Activated T-cell treated with anti-CD3 and anti-CD28 coated beads for 48 hours (primary cell): ENCODE results near the gene IL1RN.
"Not testable (repeated sequence)": the region's sequence is repeated elsewhere in the genome, so short reads cannot be mapped to it uniquely, and the experiment has no call there.

Experiments
- DNase-seq: peaks from one replicate; pipeline ENCODE4 v3.0.0-alpha.2; 2020; ENCODE audit warnings: low read depth

IL1RN gene, protein sequence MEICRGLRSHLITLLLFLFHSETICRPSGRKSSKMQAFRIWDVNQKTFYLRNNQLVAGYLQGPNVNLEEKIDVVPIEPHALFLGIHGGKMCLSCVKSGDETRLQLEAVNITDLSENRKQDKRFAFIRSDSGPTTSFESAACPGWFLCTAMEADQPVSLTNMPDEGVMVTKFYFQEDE

DNA sequence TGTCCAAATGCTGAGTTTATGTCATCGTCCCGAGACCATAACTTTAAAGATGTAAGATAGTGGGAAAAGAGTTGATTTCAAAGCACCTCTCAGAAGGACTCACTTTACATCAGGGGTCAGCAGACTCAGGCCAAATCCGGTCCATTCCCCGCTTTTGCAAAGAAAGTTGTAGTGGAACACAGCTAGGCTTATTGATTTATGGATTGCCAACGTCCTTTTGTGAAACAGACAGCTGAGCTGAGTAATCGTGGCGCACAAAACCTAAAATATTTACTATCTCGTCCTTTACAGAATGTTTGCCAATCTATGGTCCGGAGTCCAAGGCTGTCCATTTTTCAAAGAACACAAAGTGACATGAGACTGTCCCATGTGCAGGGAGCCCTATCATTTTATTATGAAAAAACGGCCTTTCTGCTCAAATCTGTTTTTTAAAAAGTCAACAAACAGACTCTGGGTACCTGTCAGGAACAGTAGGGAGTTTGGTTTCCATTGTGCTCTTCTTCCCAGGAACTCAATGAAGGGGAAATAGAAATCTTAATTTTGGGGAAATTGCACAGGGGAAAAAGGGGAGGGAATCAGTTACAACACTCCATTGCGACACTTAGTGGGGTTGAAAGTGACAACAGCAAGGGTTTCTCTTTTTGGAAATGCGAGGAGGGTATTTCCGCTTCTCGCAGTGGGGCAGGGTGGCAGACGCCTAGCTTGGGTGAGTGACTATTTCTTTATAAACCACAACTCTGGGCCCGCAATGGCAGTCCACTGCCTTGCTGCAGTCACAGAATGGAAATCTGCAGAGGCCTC is at the start of gene IL1RN:
Gene IL1RN (plus strand): TSS at position 754 of the 801 bp plus-strand sequence. CDS start 27 bp downstream, at position 781.
- DNase-seq: no peak

DNA sequence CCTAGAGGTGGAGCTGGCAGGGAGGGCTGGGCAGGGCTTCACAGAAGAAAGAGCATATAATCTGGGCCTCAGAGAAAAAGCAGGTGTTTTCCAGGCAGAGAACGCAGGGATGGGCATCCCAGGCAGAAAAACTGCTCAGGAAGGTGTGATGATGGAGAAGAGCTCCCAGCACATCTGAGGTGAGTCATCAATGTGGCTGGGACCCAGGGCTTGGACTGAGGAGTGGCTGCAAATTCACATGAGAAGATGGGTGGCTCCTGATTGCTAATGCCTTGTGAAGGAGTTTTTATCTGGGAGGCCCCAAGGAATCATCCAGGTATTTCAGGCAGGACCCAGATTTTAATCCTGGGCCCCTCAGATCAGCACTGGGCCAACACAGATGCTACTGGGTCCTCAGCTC is 49.5 kb upstream of the IL1RN start:
- DNase-seq: no peak

DNA sequence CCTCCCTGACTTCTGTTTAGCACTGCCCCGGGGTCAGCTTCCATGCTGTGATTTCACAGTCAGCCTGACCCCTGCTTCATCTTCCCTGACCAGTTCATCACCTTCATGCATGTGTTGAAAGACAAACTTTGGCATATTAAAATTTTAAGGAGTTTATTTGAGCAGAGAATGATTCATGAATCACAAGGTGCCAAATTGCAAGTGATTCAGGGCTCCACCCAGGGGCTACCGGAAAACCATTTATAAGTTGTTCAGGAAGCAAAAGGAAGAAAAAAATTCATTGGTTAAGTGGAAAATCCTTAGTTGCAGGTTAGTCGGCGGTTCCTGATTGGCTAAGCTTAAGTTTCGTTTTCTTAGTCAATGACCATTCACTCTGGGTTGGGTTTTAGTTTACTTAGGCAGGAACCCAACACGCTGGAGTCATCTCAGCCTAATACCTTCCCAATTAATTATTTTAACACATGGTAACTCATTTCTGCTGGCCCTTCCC is 49.0 kb upstream of the IL1RN start:
- DNase-seq: no peak

DNA sequence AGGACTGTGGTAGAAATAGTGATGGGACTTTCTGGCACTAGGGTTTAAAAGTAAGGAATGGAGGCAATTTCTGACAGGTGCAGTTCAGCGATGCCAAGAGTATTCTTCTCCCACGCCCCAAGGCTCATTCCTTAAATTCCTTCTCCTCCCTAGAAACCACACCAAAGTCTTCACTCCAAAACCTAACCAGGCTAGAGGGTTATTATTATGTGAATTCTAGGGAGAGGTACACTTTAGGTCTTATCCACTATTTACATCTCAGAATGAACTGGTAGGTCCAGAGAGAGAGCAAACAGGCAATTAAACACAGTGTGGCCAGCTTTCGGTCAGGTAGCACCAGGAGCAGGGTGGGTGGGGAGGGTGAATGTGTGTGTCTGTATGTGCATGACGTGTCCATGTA is 48.3 kb upstream of the IL1RN start:
- no peak for DNase-seq

DNA sequence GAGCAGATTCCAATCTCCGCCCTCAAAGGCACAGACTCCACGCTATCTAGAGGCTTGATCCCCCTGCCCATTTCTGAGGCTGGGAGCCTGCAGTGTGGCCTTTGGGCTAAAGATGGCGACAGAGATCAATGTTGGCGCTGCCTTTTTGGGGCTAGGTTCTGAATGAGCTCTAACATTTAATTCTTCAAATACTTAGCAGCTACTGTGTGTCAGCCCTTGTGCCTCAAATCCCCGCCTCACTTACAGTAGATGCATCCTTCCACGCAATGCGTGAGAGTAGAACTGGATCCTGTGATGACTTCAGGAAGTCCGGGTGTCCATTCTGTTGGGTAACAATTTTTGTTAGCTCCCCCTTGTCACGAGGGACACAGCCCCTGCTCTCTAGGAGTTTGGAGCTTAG is 47.3 kb upstream of the IL1RN start:
- DNase-seq: peak; percentile 52

DNA sequence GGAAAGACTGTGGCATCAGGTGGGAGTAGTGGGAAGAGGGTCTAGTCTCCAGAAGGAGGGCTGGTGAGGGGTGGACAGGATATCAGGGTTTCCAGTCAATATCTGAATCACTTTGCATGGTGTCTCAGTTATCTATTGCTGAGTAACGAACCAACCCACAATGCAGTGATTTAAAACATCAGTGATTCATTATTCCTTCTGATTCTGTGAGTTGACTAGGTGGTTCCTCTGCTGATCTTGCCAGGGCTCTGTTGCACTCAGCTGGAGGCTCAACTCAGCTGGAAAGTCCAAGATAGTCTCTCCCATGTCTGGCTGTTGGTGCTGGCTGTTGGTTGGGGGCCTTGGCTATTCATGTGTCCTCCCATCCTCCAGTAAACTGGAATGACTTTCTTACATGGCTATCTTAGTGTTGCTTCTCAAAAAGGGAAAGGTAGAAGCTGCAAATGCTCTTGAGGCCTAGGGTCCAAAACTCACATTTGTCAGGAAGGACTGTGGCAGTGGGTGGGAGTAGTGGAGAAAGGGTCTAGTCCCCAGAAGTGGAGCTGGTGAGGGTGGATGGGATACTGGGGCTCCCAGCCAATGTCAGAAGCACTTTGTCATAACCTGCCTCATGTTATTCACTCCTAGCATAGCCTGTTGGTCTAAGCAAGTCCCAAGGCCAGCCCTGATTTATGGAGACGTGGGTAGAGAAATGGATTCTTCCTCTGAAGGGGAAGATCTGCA is 45.7 kb upstream of the IL1RN start:
- no peak for DNase-seq

DNA sequence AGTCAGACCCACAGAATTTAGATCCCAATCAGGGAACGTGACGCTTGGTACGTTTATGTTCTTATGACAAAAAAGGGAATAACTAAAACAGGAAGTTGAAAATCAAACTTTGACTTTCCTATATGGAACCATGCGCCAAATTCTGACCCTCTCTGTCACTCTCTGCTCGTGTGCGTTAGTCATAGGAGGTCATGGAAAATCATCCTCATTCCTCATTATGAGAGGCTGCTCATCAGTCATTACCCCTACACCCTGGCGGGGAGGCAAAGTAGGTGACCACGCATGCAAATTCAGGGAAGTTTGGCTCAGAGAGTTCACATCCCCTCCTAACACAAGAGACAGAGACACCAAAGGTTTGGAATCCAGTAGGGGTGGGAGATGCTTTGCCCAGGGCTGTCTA is 44.1 kb upstream of the IL1RN start:
- DNase-seq: no peak

DNA sequence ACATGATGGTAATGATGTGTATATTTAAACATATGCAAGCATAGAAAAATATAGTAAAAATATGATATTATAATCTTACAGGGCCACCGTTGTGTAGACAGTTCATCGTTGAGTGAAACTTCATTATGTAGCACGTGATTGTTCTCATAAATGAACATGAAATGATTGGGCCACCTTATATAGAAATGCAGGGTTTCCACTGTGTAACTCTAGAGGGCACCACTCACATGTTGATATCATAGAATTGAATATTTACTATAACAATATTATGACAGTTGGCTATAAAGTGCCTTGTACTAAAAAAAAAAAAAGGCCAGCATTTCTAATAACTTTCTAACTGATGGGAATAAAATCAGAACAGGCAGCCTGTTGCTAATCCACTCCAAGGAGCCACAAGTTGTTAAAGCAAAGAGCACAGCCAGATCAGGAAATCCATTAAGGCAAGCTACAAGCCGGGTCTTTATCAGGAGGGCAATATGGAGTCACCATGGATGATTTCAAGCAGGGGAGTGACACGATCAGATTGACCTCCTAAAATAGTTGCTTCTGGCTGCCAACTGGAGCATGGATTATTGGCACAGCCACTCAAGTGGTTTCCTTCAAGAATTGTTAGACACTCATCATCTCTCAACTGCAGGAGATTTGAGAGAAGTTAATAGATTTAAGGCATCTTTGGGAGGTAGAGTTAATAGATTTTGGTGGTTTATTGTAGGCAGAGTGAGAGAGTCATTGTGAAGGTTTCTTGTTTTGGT is 43.0 kb upstream of the IL1RN start:
- no peak for DNase-seq

DNA sequence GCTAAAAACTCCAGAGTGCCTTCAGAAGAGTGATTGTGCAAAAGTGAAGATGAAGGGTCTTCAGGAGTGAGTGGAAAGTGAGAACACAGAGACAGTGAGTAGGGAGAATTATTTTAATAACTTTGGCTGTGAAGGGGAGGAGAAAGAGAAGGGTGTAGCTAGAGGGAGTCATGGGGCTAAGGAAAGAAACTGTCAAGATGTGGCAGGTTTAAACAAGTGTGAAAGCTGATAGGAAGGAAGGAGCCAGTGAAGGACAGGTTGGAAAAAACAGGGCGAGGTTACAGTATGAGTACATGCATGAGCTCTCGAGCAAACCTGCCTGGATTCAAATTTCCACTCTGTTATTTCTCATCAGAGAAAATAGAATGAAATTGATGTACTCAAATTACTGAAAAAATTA is 41.9 kb upstream of the IL1RN start:
- DNase-seq: no peak

DNA sequence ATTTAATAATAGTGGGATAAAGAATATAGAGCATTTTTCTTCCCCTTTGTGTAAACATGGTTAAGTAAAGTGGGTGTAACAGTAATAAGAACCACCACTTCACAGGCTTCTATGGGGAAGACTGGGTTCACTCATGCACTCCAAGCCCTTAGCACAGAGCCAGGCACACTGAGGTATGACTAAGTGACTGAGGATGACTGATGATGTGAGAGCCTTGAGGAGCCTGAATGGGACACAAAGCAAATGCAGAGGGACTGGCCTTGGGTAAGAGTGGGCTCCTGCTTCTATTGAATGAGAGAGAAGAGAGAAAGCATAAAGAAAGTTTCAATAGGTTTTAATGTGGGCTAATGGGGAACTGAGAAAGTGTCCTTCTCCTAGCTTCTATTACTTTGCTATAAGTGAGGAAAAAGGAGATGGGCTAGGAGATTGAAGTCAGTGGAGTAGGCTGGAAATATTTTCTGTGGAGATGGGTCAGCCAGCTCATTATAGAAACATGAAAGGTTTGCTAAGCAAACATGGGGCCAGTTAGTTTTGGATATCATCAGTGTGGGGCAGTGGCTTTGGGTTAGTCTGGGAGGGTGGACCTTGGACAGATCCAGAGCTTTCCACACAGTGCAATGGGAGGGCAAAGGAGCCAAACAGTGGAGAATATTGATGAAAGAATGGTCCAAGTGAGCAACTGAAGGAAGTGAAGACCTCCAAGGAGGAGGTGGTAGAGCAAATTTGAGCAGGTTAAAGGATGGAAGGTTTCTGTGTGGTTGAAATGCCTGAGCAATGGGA is 39.0 kb upstream of the IL1RN start:
- no peak for DNase-seq

DNA sequence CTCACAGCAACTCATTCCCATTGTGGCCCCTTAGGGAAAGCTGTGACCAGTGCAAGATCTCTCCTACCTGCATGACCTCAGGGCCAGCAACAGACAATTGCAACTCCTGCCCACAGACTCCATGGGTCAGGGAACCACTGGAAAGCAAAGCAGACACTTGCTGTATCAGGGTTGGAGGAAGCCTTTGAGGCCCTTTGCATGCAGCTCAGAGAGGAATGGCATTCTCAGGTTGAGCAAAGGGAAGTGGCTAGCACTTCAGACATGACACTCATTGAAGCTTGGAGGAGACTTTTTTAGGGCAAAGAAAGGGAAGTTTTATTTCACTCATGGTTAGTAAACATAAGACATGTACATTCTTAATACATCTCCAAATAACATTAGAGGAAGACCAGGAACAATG is 37.5 kb upstream of the IL1RN start:
- no peak for DNase-seq

DNA sequence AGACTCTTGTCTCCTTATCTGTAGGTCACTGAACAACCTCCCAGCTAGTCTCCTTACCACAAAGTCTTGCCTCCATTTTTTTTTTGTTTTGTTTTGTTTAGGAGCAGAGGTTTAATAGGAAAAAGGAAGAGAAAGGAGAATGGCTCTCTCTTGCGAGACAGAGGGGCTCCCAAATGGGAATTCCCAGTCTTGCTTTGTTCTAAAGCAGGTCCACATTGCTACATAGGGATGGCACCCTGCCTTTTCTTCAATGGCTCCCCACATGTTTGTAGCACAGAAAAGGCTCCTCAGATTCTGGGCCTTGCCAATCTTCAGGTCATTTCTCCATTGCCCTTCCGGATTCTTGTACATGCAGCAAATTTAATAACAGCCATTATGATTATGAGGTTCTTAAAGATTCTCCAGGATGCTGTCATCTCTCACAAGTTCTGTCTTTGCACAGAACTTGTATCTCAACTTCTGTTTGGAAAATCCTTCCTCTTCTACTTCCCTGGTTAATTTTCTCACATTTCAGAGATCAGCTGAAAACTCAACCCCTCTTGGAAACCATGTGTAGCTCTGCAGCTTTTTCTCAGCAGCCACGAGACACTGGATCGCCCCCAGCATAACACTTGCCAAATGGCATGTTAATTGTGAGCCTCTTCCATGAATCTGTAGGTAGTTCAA is 36.0 kb upstream of the IL1RN start:
- DNase-seq: no peak

DNA sequence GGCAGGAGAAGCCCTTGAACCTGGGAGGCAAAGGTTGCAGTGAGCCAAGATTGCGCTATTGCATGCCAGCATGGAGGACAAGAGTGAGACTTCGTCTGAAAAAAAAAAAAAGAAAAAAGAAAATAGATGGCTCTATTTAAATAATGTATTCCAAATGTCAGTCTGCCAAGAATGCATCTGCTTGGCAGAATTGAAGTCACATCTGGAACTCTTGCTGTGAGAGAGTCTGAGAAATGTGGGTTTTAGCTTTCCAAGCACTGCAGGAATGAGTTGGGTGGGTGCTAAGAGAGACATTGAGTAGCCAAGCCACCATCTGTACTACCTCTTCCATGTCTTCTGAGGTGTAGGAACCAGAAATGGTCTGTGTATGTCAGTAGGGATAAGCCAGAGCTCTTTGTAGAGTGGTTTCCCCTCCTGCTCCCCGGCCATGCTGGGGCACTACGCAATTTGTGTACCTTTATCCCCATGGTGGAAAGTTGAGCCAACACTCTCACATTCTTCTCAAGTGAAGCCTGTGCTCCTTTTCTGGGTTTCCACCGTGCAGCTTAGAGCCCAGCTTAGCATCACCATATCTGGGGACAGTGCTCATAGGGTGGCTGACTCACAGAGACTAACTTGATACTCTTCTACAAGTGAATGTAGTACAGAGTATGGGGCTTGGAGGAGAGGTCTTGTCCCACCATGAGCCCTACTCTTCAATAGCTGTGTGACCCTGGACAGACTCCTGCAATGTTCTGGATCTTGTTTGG is 34.4 kb upstream of the IL1RN start:
- DNase-seq: no peak

DNA sequence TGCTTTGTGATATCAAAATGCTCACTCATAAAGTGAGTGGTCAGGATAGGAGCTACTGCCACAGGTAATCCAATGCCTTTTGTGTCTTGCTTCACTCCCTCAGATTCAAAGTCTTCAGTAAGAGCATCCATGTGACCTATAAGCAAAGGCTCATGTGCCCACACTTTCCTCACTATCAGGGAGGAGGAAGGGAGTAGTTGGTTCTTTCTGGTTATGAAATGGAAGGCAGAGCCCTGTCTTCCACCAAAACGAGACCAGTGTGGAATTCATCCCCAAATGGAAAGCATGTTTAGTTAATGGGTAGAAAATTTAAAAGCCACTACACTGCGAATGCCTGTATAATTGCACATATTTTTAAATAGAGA is 33.8 kb upstream of the IL1RN start:
- DNase-seq: no peak

DNA sequence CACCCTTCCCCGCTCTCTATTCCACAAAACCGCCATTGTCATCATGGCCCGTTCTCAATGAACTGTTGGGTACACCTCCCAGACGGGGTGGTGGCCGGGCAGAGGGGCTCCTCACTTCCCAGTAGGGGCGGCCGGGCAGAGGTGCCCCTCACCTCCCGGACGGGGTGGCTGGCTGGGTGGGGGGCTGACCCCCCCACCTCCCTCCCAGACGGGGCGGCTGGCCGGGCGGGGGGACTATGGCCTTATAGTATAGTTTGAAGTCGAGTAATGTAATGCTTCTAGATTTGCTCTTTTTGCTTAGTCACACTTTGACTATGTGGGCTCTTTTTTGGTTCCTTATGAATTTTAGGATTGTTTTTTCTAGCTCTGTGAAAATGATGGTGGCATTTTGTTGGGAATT is 31.1 kb upstream of the IL1RN start:
- not testable (repeated sequence) for DNase-seq

DNA sequence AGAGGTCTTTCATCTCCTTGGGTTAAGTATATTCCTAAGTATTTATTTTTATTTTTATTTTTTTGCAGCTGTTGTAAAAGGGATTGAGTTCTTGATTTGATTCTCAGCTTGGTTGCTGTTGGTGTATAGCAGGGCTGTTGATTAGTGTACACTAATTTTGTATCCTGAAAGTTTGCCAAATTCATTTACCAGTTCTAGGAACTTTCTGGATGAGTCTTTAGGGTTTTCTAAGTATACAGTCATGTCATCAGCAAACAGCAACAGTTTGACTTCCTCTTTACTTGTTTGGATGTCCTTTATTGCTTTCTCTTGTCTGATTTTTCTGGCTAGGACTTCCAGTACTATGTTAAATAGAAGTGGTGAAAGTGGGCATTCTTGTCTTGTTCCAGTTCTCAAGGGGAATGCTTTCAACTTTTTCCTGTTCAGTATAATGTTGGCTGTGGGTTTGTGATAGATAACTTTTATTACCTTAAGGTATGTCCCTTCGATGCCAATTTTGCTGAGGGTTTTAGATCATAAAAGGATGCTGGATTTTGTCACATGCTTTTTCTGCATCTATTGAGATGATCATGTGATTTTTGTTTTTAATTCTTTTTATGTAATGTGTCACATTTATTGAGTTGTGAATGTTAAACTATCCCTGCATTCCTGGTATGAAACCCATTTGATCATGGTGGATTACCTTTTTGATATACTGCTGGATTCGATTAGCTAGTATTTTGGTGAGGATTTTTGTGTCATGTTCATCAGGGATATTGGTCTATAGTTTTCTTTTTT is 30.4 kb upstream of the IL1RN start:
- not testable (repeated sequence) for DNase-seq

DNA sequence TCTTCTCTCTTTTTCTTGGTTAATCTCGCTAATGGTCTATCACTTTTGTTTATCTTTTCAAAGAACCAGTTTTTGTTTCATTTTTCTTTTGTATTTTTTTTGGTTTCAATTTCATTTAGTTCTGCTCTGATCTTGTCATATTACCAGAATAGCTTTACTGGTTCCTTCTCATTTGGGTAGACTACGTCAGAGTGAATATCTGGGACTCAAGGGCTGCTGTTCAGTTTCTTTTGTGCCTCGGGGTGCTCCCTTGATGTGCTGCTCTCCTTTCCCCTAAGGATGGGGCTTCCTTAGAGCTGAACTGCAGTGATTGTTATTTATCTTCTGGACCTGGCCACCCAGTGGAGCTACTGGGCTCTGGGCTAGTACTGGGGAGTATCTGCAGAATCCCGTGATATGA is 29.4 kb upstream of the IL1RN start:
- DNase-seq: no peak

DNA sequence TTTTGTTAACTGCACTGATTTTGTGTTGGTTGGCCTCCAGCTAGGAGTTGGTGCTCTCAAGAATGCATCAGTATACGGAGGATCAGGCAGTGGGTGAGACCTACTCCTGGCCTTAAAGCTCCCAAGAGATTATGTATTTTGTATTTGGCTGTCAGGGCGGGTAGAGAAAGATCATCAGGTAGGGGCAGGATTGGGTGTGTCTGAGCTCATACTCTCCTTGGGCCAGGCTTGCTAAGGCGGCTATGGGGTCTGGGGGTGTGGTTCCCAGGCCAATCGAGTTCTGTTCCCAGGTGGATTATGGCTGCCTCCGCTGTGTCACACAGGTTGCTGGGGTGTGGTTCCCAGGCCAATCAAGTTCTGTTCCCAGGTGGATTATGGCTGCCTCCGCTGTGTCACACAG is 28.9 kb upstream of the IL1RN start:
- DNase-seq: no peak

DNA sequence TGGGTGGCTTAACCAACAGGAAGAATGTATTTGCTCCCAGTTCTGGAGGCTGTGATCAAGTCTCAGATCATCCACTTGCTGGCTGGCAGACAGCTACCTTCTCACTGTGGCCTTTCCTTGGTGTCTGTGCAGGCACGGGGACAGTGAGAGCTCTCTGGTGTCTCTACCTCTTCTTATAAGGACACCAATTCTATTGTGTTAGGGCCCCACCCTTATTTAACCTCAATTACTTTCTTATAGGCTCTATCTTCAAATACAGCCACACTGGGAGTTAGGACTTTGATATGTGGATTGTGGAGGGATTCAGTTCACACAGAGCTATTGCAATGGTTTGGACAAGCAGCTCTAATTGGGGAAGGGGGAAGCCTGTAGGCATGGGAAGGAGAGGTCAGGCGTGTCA is 25.3 kb upstream of the IL1RN start:
- DNase-seq: no peak

DNA sequence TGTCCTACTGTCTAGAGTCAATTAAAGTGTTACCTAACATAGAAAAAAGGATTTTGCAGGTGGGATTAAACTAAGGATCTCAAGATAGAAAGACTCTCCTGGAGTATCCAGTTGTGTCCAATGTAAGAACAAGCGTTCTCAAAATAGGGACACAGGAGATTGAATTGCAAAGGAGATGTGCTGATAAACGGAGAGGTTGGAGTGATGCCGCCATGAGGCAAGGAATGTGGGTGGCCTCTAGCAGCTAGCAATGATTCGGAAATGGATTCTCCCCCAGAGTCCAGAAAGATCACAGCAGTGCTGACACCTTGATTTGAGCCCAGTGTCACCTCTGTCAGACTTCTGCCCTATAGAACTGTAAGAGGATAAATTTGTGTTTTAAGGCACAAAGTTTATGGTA is 24.1 kb upstream of the IL1RN start:
- DNase-seq: no peak
